Measurements from ENCODE around the gene TMEM171. TPM values are rescaled to one million over a fixed set of nuclear protein-coding genes. Genes with fewer than 3 reads are reported as not detected.

The TMEM171 gene
- total and polyA plus RNA-seq, 2 experiments from 2014 or later: 1.3 to 2.0 TPM

DNA sequence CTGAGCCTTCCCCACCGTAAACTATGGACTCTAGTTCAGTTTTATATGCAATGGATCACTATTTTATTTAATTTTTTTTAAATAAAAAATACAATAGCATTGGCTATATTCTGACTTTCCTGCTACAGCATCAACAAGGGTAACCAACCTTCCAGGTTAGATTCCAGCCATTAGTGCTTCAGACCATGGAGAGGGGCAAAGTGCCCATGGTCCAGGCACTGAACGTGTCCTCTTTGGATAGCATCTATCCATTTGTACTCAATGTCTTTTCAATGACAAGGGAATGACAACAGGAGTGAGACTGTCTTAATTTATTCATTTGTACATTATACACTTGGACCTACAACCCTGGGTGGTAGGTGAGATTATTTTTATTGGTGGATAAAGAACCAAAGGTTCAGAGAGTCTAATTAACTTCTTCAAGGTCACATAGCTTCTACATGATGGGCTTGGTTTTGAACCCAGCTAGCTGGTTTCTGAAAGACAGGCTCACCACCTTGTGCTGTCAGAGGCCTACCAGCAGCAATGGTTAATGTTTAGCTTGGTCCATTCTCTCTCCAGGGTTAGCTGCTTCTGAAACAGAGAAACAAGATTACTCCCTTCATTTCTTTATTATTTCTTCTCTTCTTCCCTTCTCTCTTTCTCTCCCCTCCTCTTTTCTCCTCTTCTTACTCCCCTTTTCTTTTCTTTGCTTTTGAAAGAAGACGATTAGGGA, 11.5 kb downstream of the TMEM171 start:
- Histone ChIP-seq H4K20me1 (ENCODE audit: insufficient read depth, poor library complexity, severe bottlenecking) (no peaks in the 10 kb centered on the region), H3K79me2 (no peaks in the 10 kb centered on the region), H3K4me1 (ENCODE audit: insufficient read depth) (no peaks in the 10 kb centered on the region), H3K9me2 (replicated peaks; ENCODE audit: insufficient read depth) (no peaks in the 10 kb centered on the region), H3K9me3 (ENCODE audit: low read depth) (no peaks in the 10 kb centered on the region), H3K36me3 (replicated peaks; ENCODE audit: insufficient read depth, low read depth) (no peaks in the 10 kb centered on the region), H3K27me3 (no peaks in the 10 kb centered on the region), H3K4me2 (no peak overlapping the region), H3K27ac (no peak overlapping the region), H2AFZ (no peak overlapping the region), H3K4me3 (no peak overlapping the region)
- no peak for DNase-seq (ENCODE audit: low spot score)
- TF ChIP-seq CTCF (IDR thresholded peaks at IDR 0.05; ENCODE audit: poor library complexity) (no peak), EZH2phosphoT487 (IDR thresholded peaks at IDR 0.05; ENCODE audit: low read depth, severe bottlenecking, unreplicated experiment) (no peak), EZH2 (IDR thresholded peaks at IDR 0.05; ENCODE audit: borderline replicate concordance) (no peak)
- WGBS (ENCODE audit: low lambda C conversion rate, missing lambda C conversion rate): 75% methylated on average over 3 of the region's 3 CpGs

GRCh38 chr5:73132759-73133158, 12.4 kb downstream of the TMEM171 start:
- no peak overlapping the region for H2AFZ ChIP-seq
- H4K20me1 ChIP-seq (ENCODE audit: insufficient read depth, poor library complexity, severe bottlenecking): no peaks in the 10 kb centered on the region
- H3K79me2 ChIP-seq: no peaks in the 10 kb centered on the region
- H3K9me3 ChIP-seq (ENCODE audit: low read depth): no peaks in the 10 kb centered on the region
- no peaks in the 10 kb centered on the region for H3K27me3 ChIP-seq
- 82% methylated on average over 2 of the region's 2 CpGs for WGBS (ENCODE audit: low lambda C conversion rate, missing lambda C conversion rate)
- TF ChIP-seq EZH2phosphoT487 (IDR thresholded peaks at IDR 0.05; ENCODE audit: low read depth, severe bottlenecking, unreplicated experiment): no peak
- TF ChIP-seq EZH2 (IDR thresholded peaks at IDR 0.05; ENCODE audit: borderline replicate concordance): no peak
- no peak for TF ChIP-seq CTCF (IDR thresholded peaks at IDR 0.05; ENCODE audit: poor library complexity)
- H3K9me2 ChIP-seq (replicated peaks; ENCODE audit: insufficient read depth): no peaks in the 10 kb centered on the region
- no peak for DNase-seq (ENCODE audit: low spot score)
- H3K4me1 ChIP-seq (ENCODE audit: insufficient read depth): no peaks in the 10 kb centered on the region
- H3K27ac ChIP-seq: no peak overlapping the region
- no peaks in the 10 kb centered on the region for H3K36me3 ChIP-seq (replicated peaks; ENCODE audit: insufficient read depth, low read depth)
- no peak overlapping the region for H3K4me3 ChIP-seq
- no peak overlapping the region for H3K4me2 ChIP-seq

GRCh38 chr5:73135021-73135420, 14.6 kb downstream of the TMEM171 start:
- Histone ChIP-seq H3K36me3 (replicated peaks; ENCODE audit: insufficient read depth, low read depth) (no peaks in the 10 kb centered on the region), H3K9me3 (ENCODE audit: low read depth) (no peaks in the 10 kb centered on the region), H3K4me3 (no peak overlapping the region), H3K79me2 (no peaks in the 10 kb centered on the region), H2AFZ (no peak overlapping the region), H4K20me1 (ENCODE audit: insufficient read depth, poor library complexity, severe bottlenecking) (no peaks in the 10 kb centered on the region), H3K4me1 (ENCODE audit: insufficient read depth) (no peaks in the 10 kb centered on the region), H3K27me3 (no peaks in the 10 kb centered on the region), H3K27ac (no peak overlapping the region), H3K9me2 (replicated peaks; ENCODE audit: insufficient read depth) (no peaks in the 10 kb centered on the region), H3K4me2 (no peak overlapping the region)
- TF ChIP-seq CTCF (IDR thresholded peaks at IDR 0.05; ENCODE audit: poor library complexity): no peak
- TF ChIP-seq EZH2phosphoT487 (IDR thresholded peaks at IDR 0.05; ENCODE audit: low read depth, severe bottlenecking, unreplicated experiment): no peak
- no peak for TF ChIP-seq EZH2 (IDR thresholded peaks at IDR 0.05; ENCODE audit: borderline replicate concordance)
- no peak for DNase-seq (ENCODE audit: low spot score)
- 83% methylated on average over 3 of the region's 3 CpGs for WGBS (ENCODE audit: low lambda C conversion rate, missing lambda C conversion rate)

All from hepatocyte (in vitro differentiated cells).